Neuron (in vitro differentiated cells): ENCODE measurements around the gene POMGNT1.
"Not testable (repeated sequence)": the region's sequence is repeated elsewhere in the genome, so short reads cannot be mapped to it uniquely, and the experiment has no call there.

Experiments used
- H2AFZ ChIP-seq: one replicate; pipeline ENCODE4 v1.6.1; 2013; ENCODE audit warnings: low read depth, mild to moderate bottlenecking, inconsistent platforms, low read length, moderate library complexity
- H3K27me3 ChIP-seq: one replicate; pipeline ENCODE4 v1.6.1; 2013; ENCODE audit warnings: low read length; ENCODE audit not compliant: insufficient read depth
- H3K36me3 ChIP-seq: one replicate; pipeline ENCODE4 v1.6.1; 2013; ENCODE audit warnings: low read length; ENCODE audit not compliant: insufficient read depth
- H3K4me1 ChIP-seq: one replicate; pipeline ENCODE4 v1.6.1; 2013; ENCODE audit warnings: low read length; ENCODE audit not compliant: insufficient read depth
- H3K4me3 ChIP-seq: 2 replicates; pipeline ENCODE4 v1.5.1; 2013; ENCODE audit warnings: mild to moderate bottlenecking, low read length, moderate library complexity
- H3K9me3 ChIP-seq: one replicate; pipeline ENCODE4 v1.6.1; 2013; ENCODE audit warnings: low read length

POMGNT1 gene

DNA sequence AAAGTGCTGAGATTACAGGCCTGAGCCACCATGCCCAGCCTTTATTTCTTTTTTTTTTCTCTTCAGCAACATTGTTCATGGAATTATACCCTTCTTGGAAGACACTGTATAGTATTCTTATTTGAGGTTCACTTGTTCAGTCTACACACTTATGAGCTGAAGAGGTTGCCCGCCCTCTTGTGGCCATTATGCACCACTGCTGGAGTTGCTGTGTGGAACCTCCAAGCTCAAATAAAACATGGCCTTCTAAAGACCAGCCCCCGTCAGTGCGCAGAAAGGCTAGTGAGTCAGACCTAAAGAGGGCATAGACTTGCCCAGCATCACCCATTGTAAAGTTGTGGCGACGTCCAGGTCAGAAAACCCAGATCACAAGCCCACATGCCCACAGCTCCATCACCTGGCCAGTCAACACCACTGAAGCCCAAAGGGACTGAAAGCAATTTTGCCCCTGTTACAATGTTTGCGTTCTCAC is 25.3 kb upstream of the POMGNT1 start:
- Histone ChIP-seq H3K4me3 (no peak overlapping the region), H3K9me3 (no peaks in the 10 kb centered on the region), H3K36me3 (no peaks in the 10 kb centered on the region), H3K4me1 (peaks cover 31% of the 10 kb centered on the region), H3K27me3 (no peaks in the 10 kb centered on the region), H2AFZ (no peak overlapping the region)

GRCh38 chr1:46223055-46223454 is 24.8 kb upstream of the POMGNT1 start:
- H3K9me3 ChIP-seq, H3K27me3 ChIP-seq, H3K4me3 ChIP-seq, H3K36me3 ChIP-seq, H2AFZ ChIP-seq: not testable (repeated sequence)
- peaks cover 33% of the 10 kb centered on the region for H3K4me1 ChIP-seq

GRCh38 chr1:46221749-46222148 is 23.5 kb upstream of the POMGNT1 start:
- H3K9me3 ChIP-seq = no peaks in the 10 kb centered on the region
- H2AFZ ChIP-seq = peak overlapping the region; percentile 39
- H3K36me3 ChIP-seq = no peaks in the 10 kb centered on the region
- H3K4me1 ChIP-seq = peaks cover 33% of the 10 kb centered on the region
- H3K4me3 ChIP-seq = peak overlapping the region; percentile 8
- H3K27me3 ChIP-seq = no peaks in the 10 kb centered on the region

DNA sequence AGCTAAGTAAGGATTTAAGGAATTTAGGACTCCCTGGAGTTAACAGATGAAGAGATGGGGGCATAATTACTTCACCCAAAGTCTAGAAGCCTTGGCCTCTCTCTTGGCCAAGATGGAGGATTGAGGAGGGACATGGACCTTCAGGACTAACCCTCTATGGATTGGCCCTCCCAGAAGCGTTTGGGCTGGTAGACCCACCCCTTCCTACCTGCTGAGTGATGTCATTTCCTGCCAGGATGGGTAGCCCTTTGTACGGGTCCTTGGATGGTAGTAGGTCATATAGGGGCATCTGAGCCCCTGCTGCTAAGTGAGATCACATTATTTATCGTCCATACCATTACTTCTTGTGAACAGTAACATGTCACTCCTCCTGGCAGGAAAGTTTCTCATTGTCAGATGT is 22.6 kb upstream of the POMGNT1 start:
- no peaks in the 10 kb centered on the region for H3K36me3 ChIP-seq
- H3K9me3 ChIP-seq = no peaks in the 10 kb centered on the region
- H3K27me3 ChIP-seq = no peaks in the 10 kb centered on the region
- H2AFZ ChIP-seq = no peak overlapping the region
- no peak overlapping the region for H3K4me3 ChIP-seq
- H3K4me1 ChIP-seq = peaks cover 33% of the 10 kb centered on the region

GRCh38 chr1:46219551-46220520 is 21.6 kb upstream of the POMGNT1 start:
- Histone ChIP-seq H3K27me3 (no peaks in the 10 kb centered on the region), H3K4me1 (peaks cover 33% of the 10 kb centered on the region), H3K4me3 (no peak overlapping the region), H3K9me3 (no peaks in the 10 kb centered on the region), H2AFZ (no peak overlapping the region), H3K36me3 (no peaks in the 10 kb centered on the region)

DNA sequence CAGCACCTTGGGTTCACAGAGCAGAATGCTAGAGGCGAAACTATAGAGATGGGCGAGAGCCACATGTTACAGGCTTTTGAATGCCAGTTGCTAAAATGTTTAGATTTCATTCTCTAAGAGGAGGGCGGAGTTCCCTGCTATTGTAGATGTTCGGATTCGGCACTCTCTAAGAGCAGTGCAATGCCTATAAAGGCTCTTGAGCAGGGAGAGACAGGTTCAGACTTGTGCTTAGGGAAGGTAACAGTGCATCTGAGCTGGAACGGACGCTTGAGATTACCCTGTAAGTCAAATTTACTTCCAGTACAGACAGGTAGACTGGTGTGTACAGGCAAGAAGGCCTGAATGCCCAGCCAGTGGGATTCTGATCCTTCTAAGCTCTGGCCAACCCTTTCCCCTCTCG is 20.2 kb upstream of the POMGNT1 start:
- Histone ChIP-seq H3K4me1 (peaks cover 24% of the 10 kb centered on the region), H3K36me3 (no peaks in the 10 kb centered on the region), H3K27me3 (no peaks in the 10 kb centered on the region), H2AFZ (no peak overlapping the region), H3K9me3 (no peaks in the 10 kb centered on the region), H3K4me3 (no peak overlapping the region)

DNA sequence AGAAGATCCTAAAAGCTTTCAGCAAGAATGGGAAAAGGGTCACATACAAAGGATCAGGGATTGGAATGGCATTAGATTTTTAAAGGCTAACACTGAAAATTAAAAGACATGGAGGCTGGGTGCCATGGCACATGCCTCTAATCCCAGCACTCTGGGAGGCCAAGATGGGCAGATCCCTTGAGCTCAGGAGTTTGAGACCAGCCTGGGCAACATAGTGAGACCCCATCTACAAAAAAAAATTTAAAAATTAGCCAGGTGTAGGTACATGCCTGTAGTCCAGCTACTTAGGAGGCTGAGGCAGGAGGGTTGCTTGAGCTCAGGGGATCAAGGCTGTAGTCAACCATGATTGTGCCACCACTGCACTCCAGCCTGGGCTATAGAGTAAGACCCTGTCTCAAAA is 17.3 kb upstream of the POMGNT1 start:
- Histone ChIP-seq H3K9me3 (no peaks in the 10 kb centered on the region), H2AFZ (no peak overlapping the region), H3K4me3 (no peak overlapping the region), H3K4me1 (peaks cover 4% of the 10 kb centered on the region), H3K36me3 (no peaks in the 10 kb centered on the region), H3K27me3 (no peaks in the 10 kb centered on the region)

DNA sequence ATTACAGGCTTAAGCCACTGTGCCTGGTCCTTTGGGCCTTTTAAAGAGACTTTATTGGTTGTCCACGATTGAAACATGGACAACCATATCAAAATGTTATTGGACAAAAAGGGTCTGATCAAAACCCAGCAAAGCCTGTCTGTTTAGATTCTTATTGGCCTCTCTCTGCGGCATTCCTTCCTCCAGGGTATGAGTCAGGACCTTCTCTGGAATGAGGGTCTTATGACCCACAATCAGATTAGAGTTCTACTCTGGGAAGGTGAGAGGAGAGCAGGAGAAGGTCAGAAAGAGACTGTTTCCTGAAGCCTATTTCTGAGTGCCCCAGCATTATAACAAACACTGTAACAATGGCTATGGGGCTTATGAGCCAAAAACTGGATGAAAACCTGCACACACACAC is 12.8 kb upstream of the POMGNT1 start:
- Histone ChIP-seq H3K36me3 (no peaks in the 10 kb centered on the region), H3K27me3 (no peaks in the 10 kb centered on the region), H3K4me3 (no peak overlapping the region), H3K9me3 (no peaks in the 10 kb centered on the region), H2AFZ (no peak overlapping the region), H3K4me1 (no peaks in the 10 kb centered on the region)

DNA sequence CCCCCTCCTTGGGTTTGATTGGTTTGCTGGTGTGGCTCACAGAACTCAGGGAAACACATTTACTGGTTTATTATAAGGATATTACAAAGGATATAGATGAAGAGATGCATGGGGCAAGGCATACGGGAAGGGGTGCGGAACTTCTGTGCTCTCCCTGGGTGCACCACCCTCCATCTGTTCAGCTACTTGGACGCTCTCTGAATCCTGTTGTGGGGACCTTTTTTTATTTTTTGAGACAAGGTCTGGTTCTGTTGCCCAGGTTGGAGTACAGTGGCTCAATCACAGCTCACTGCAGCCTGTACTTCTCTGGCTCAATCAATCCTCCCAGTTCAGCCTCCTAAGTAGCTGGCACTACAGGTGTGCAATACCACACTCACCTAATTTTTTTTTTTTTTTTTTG is 12.3 kb upstream of the POMGNT1 start:
- Histone ChIP-seq H3K9me3 (no peaks in the 10 kb centered on the region), H3K4me3 (no peak overlapping the region), H2AFZ (no peak overlapping the region), H3K36me3 (no peaks in the 10 kb centered on the region), H3K27me3 (no peaks in the 10 kb centered on the region), H3K4me1 (peaks cover 3% of the 10 kb centered on the region)

GRCh38 chr1:46206399-46206798 is 8.2 kb upstream of the POMGNT1 start:
- Histone ChIP-seq H3K27me3 (no peaks in the 10 kb centered on the region), H3K4me3 (no peak overlapping the region), H3K9me3 (no peaks in the 10 kb centered on the region), H2AFZ (no peak overlapping the region), H3K36me3 (no peaks in the 10 kb centered on the region), H3K4me1 (peaks cover 13% of the 10 kb centered on the region)

- Histone ChIP-seq H3K27me3 (no peaks in the 10 kb centered on the region), H3K9me3 (no peaks in the 10 kb centered on the region), H3K4me3 (no peak overlapping the region), H2AFZ (no peak overlapping the region), H3K36me3 (no peaks in the 10 kb centered on the region), H3K4me1 (peaks cover 13% of the 10 kb centered on the region)
Observed at GRCh38 chr1:46205791-46206190, 7.6 kb upstream of the POMGNT1 start.

- H3K4me1 ChIP-seq = peaks cover 13% of the 10 kb centered on the region
- H3K9me3 ChIP-seq = no peaks in the 10 kb centered on the region
- H3K27me3 ChIP-seq = no peaks in the 10 kb centered on the region
- no peak overlapping the region for H2AFZ ChIP-seq
- no peak overlapping the region for H3K4me3 ChIP-seq
- no peaks in the 10 kb centered on the region for H3K36me3 ChIP-seq
Observed at GRCh38 chr1:46205141-46205540, 6.9 kb upstream of the POMGNT1 start.

- no peak overlapping the region for H2AFZ ChIP-seq
- no peaks in the 10 kb centered on the region for H3K27me3 ChIP-seq
- peaks cover 13% of the 10 kb centered on the region for H3K4me1 ChIP-seq
- H3K36me3 ChIP-seq = no peaks in the 10 kb centered on the region
- H3K4me3 ChIP-seq = no peak overlapping the region
- H3K9me3 ChIP-seq = no peaks in the 10 kb centered on the region
Observed at GRCh38 chr1:46204406-46204742, 6.1 kb upstream of the POMGNT1 start.
